ENCODE data around the gene TRPM6.

GRCh38 chr9:74920944-74921626, 33.4 kb upstream of the TRPM6 start:
- TF ChIP-seq EZH2 (IDR thresholded peaks at IDR 0.05; ENCODE audit: insufficient read depth, poor library complexity, severe bottlenecking) (no peak), EZH2phosphoT487 (IDR thresholded peaks at IDR 0.05; ENCODE audit: insufficient read depth, low read depth) (no peak)
